DMS153 treated with DMSO at 0.1 percent for 48 hours (cell line): ENCODE measurements around the gene RNF11.
A peak's percentile ranks its signal among the peaks of the same experiment; 100 is the strongest.
"Not testable (repeated sequence)": the region's sequence is repeated elsewhere in the genome, so short reads cannot be mapped to it uniquely, and the experiment has no call there.

Experiments
- DNase-seq: peaks from one replicate; lab custom pipeline; 2025; ENCODE audit not compliant: unreplicated experiment; lab: John Stamatoyannopoulos, UW

Gene RNF11, protein sequence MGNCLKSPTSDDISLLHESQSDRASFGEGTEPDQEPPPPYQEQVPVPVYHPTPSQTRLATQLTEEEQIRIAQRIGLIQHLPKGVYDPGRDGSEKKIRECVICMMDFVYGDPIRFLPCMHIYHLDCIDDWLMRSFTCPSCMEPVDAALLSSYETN

DNA sequence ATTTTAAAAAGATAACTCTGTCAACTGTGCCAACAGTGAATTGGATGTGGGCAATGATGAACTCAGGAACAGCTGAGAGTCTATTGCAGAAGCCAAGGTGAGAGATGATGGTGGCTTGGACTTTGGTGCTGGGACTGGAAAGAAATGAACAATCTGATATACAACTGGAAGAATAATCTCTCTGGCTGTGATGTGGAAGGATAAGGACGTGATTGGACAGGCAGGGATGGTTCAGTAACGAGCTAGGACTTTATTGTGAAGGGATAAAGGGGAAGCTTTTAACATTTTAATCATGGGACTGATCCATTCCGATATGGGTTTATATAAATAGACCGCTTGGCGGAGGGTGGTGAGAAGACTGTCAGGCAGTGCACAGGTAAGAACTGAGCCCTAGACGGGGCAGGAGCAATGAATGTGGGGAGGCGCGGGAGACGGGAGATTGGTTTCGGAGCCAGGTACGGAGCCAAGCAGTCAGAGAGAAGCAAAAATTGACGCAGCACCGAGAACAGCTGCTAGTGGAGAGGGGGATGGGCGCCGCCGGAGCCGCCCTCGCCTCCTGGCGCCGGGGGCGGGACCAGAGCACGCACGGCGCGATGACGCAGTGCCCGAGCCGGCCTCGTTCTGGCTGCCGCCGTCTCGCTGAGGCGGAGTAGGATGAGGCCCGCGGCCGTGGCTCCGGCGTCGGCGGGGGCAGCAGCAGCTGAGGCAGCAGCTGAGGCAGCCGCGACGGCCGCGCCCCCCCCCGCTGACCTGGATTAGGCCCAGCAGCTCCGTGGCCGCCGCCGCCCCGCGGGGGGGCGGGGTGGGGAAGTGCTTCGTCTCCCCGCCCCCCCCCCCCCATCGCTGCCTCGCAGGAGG, at the start of gene RNF11:
RNF11 (plus strand) TSS at position 601 of the 858 bp plus-strand sequence. CDS start 484 bp downstream, outside the sequence.
- peak; percentile 94 for DNase-seq

DNA sequence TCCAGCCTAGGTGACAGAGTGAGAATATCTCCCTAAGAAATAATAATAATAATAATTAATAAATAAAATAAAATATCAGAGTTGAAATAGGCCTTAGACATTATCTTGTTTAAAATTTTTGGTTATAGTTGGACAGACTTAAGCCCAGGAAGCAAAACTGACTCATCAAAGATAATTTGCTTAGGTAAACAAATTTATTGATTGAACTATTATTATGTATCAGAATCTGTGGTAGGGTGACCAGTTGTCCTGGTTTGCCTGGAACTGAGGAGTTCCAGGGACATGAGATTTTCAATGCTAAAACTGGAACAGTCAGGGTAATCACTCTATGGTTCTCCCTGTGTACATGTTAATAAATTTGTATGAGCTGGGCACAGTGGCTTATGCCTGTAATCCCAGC, 47.8 kb upstream of the RNF11 start:
- DNase-seq, result no peak

DNA sequence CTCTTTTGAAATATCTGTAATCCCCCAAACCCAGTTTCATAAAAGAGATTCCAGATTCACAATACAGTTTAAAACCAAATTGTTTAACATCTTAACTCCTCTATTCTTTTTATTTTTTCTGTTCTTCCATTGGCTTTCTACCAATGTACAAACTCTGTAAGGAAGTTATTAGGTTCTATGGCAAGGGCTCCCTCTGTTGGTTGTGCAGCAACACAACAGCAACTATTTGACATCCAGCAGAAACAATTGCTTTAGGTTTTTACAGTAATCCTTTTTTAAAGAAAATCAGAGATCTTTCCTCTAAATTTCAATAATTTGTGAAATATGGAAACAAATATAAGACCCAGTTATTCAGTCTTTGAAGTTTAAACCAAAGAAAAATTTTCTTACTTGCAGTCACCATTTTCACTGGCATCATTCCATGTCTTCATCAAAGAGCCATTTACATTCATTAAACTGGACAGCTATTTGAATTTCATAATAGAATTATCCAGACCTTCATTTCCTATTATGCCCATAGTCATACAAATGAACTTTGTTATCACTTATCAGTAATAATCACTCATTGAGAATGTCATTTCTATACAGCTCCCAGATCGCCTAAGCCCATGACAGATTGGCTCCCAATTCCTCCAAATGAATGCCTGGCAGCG, 46.5 kb upstream of the RNF11 start:
- DNase-seq, result peak; percentile 78

DNA sequence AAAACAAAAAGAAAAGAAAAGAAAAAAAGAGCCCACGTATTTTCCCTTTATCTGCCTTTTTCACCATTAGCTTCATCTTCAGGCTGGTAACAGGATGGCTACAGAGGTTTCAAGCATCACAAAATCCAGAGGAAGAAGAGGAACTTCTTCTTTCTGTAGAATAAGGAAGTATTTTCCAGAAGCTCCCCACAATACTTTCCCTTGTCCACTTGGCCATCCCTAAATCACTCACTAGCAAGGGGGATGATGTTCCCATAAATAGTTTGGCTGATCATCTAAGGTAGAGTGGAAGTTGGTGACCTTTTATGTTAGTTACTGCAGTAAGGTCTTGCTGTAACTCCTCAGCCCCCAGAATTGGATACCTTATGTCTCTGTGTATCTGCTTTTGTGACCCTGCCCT, 45.1 kb upstream of the RNF11 start:
- DNase-seq, result no peak

DNA sequence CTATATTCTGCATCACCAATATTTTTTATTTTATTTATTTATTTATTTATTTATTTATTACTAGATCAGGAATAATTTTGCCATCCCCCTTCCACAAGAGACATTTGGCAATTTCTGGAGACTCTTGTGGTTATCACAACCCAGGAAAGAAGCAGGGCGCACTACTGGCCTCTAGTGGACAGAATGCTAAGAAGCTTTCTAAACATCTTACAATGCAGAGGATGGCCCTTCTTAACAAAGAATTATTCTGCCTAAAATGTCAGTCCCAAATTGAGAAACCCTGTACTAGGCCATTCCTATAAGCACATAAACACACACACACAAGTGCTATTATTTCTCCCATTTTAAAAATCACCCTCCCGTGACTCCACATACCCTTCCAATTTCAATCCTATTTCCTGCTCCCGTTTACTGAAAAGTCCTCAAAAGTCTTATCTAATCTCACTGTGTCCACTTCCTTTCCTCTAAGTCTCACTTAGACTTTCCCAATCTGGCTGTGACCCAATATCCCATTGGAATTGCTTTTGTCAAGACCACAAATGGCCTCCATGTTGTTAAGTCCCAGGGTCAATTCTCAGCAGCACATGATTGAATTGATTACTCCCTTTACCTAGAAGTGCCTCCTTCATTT, 43.7 kb upstream of the RNF11 start:
- DNase-seq, result peak; percentile 39

DNA sequence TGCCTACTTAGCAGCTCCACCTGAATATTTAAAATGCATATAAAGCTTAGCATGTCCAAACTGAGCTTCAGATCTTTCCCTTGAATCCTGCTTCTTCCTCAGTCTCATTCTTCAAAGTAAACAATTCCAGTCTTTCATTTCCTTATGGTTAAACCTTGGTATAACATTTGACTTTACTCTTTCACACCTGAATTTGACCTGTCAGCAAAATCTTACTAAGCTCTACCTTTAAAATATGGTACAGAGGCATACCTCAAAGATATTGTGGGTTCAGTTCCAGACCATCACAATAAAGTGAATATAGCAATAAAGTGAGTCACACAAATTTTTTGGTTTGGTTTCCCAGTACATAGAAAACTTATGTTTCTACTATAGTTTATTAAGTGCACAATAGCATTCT, 42.5 kb upstream of the RNF11 start:
- DNase-seq, result no peak

DNA sequence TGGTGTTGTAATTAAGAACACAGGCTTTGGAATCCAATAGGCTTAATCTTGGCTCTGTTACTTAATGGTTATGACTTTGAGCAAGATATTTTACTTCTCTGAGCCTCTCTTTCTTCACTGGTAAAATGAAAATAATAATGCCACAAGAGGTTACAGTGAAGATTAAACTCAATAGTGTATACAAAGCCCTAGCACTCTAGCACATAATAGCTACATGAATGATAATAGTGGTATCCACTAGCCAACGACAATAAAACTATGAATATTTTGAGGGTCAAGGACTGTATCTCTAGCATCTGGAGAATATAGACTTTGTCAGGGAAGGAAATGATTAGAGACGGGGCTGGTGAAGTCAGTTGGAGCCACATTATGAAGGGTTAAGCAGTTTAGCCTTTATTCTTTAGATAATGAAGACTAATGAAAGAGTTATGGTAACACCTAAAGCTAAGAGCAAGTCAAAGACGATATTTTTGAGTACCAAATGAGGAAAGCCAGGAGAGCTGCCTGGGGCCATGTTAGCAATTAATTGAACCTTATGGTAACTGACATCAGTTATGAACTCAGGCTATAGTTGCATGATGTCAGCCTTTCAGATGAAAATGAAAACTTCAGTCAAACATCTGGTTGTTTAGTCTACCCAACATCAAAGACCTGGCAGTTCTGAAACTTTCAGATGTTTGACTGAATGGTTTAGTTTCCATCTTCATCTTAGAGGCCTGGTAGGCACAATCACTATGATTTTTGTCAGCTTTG, 32.8 kb upstream of the RNF11 start:
- DNase-seq, result no peak

DNA sequence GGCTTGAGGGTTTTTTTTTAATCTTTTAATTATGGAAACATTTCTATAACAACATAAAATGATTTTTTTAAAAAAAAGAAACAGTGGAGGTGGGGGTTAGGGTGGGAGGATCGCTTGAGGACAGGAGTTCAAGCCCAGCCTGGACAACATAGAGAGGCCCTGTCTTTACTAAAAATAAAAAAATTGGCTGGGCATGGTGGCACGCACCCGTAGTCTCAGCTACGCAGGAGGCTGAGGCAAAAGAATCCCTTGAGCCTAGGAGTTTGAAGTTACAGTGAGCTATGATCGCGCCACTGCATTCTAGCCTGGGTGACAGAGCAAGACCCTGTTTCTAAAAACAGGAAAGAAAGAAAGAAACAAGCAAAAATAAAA, 32.2 kb upstream of the RNF11 start:
- DNase-seq, result no peak

DNA sequence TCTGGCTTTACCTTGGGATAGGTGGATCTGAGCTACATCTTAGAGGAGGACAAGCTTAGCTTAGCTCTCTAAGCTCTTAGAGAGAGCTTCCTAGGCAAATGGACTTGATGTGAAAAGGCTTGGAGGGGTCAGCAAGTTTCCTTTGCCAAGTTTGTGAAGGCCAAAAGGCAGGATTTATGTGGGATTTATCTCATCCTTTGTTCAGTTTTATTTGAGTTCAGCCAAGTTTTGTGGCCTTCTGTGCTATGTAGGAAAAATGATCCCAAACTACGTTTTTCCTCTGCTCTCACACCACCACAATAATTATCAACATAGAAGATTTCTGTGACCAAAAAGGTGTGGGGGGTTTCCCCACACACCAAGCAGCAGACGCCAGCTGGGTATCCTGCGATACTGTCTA, 26.0 kb upstream of the RNF11 start:
- no peak for DNase-seq

DNA sequence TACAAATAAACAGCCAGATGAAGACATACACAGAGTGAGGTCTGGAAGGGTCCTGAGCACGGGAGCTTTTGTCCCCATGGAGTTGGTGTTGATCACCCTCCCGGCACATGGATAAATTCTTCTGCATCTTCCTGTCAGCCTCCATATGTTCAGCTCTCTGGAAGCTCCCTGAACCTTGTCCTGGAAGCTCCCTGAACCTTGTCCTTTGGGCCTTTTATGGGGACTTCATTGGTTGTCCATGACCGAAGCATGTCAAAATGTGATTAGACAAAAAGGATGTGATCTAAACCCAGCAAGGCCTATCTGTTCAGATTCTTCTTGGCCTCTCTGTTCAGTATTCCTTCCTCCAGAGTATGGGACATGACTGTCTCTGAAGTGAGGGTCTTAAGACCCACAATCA, 25.4 kb upstream of the RNF11 start:
- no peak for DNase-seq

DNA sequence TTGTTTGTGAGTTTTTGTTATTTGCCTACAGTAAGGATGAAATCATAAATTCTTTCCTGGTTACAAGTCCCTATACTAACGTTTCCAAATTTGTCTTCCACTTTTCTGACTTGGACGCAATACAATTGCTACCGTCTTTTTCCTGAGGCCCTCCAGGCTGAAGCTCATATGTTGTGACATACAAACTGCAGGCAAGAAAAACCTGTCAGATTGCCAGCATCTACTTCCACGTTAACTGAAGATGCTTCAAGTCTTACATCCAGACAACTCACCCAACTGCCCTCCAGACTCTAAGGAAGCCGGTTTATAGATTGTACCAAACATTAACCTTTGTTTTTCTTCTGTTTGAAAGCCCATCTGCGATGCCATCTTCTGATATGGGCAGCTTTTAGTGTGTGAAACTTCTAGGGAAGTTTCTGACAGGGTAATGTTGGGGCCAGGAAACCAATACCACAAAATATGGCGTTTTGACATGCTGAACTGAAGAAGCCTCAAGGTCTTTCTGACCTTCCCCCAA, 21.4 kb upstream of the RNF11 start:
- no peak for DNase-seq

DNA sequence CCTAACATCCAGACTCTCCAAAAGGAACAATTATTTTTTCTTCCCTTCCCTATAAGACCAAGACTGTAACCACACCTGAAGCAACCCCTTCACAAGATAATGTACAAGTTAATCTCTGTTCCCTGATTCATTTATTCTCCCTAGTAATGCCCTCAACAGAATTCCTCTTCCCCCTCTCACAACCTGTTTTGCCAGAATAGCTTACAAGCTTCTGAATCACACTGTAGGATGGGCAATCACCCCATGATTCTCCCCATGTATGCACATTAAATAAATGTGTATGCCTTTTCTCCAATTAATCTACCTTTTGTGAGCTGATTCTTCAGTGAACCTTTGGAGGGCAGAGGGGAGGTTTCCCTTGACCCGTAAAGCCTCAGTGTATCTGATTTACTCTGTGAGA, 20.9 kb upstream of the RNF11 start:
- DNase-seq, result no peak

DNA sequence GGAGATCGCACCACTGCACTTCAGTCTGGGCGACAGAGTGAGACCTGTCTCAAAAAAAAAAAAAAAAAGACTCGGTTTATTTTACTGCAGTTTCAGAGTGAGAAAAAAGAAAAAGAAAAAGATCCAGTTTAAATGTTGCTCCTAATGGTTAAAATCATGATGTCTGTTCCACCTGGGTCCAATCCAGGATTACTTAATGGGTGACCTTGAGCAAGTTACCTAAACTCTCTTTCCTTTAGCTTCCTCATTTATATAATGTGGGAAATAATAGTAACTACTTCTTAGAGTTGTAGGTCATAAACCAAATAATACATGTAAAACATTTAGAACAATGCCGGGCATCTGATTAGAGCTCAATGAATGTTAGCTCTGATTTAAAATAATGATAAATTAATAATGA, 19.4 kb upstream of the RNF11 start:
- no peak for DNase-seq

DNA sequence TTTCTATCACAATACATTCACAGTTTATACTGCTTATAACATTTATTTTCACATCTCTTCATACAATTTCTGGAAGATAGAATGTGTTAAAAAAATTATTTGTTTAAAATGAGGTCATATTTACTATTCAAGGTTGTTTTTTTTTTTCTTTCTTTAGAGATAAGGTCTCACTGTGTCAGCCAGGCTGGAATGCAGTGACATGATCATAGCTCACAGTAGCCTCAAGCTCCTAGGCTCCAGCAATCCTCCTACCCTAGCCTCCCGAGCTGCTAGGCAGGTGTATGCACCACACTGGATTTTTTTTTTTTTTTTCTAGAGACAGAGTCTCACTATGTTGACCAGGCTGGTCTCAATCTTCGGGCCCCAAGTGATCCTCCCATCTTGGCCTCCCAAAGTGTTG, 19.0 kb upstream of the RNF11 start:
- DNase-seq, result no peak

DNA sequence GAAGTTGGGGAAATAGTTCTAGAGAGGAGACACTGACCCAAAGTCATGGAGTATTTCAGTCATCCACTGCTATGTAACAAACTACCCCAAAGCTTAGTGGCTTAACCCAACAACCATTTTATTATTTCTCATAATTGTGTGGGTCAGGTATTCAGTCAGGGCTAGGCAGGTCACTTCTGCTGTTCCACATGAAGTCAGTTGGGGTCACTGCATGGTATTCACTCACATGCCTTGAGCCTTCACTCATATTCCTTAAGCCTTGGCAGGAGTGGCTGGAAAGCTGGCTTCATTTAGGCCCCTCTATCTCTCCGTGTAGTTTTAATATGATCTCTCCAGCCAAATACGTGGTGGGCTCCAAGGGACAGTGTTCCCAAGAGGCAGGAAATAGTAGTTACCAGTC, 17.5 kb upstream of the RNF11 start:
- DNase-seq, result no peak

DNA sequence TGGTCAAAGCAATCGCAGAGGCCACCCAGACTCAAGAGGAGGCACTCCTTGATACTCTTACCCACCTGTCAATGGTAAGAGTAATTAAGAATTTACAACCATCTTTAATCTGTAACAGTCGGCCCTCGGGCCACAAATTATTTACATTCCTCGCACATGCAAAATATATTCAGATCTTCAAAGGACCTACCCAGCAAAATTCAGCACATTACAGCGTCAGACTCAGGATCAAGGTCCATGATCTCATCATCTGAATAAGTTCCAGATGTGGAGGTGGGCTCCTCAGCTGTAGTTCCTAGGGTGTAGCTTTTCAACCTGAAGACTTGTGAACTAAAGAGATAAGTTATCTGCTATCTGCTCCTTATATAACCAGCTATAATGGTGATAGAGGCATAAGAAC, 17.1 kb upstream of the RNF11 start:
- no peak for DNase-seq

DNA sequence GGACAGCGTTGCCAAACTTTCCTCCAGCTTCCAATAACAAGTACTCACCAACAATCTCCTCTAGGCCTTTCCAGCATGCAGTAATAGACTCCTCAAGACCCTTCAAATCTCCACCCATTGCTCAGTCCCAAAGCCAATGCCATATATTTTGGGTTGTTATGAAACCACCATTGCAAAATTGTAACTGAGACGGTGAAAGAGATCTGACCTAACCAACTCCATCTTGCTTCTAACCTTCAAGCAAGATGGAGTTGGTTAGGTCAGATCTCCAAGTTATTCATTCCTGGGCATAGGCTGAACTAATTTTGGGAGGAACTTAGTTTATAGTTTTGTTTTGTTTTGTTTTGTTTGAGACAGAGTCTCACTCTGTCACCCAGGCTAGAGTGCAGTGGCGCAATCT, 14.5 kb upstream of the RNF11 start:
- not testable (repeated sequence) for DNase-seq

DNA sequence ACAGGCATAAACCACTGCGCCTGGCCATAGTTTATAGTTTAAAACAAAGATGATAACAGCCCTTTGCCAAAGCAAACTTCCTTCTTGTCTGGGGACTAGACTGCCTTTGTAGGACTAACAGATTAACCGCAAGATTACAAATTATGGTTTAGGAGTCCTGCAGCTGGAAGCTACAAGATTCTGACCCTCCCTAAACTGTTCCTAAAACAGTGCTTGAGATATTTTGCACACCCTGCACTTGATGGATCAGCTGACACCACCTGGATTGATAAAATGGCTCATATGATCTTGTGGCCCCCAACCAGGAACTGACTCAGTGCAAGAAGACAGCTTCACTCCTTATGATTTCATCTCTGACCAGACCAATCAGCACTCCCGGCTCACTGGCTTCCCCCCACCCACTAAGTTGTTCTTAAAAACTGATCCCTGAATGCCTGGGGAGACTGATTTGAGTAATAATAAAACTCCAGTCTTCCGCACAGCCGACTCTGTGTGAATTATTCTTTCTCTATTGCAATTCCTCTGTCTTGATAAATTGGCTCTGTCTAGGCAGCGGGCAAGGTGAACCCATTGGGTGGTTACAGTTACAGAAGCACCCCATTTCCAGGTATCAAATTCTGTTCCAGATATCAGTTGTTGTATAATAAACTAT, 13.8 kb upstream of the RNF11 start:
- DNase-seq, result no peak

DNA sequence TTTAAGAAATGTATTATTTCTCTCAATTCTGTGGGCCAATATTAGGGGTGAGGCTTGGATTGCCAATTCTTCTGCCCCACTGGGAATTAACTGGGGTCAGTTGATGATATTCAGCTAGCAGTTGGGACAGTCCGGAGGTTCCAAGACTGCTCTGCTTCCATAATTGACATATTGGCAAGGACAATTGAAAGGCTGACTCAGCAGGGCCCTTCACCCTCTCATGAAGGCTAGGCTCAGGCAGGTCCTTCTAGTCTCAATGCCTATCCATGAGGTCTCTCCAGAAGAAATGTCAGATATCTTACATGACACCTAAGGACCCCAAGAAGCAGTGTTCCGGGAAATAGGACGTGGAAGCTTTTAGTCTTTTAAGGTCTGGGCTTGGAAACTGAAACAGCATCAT, 13.3 kb upstream of the RNF11 start:
- DNase-seq, result no peak

DNA sequence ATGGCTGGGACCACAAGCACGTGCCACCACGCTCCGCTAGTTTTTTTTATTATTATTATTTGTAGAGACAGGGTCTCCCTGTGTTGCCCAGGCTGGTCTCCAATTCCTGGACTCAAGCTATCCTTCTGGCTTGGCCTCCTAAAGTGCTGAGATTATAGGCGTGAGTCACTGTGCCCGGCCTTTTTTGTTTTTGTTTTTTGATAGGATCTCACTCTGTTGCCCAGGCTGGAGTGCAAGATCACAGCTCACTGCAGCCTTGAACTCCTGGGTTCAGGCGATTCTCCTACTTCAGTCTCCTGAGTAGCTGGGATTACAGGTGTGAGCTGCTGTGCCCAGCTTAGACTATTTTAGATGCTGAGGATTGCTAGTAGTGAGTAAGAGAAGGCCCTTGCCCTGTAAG, 11.8 kb upstream of the RNF11 start:
- DNase-seq, result no peak
